ENCODE results near the gene CFAP46.
"Not testable (repeated sequence)": the region's sequence is repeated elsewhere in the genome, so short reads cannot be mapped to it uniquely, and the experiment has no call there.

Gene CFAP46

DNA sequence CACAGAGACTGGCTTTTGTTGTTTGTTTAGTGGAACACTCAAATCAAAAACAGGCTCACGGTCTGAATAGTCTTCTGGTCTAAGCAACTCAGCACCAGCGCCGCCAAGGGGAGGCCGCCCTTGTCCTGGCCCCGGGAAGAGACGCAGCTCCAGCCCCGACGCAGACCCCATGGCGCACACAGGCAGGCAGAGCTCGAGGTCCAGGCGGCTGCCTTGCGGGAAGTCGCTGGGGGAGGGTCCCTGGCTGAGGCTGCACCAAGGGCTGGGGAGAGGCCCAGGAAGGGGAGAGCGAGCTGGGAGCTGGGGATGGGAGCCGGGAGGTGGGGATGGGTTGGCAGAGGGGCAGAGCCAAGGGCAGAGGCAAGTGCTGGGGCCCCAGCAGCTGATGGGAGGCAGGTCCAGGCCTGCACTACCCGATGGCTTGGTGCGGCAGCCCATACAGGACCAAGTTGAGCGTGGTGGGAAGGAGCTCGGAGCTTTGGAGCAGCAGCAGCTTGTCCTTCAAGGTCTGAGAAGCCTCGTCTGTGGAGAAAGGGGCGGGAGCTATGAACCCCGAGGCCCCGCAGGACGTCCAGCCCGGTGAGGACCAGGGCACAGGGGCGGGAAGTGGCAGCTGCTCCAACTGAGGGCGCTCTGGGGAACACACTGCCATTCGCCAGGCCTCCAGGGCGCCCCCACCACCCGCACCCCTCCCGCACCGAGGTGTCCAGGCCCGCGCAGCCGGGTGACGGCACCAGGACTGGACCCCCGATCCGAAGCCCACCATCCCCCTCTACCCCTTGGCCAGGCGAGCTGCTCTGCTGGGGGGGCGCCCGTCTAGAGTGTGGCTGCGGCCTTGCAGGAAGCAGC, 133.8 kb downstream of the CFAP46 start:
- no peak for DNase-seq (ENCODE audit: low read depth, low spot score)

- no peak for DNase-seq (ENCODE audit: low read depth, low spot score)
Measured at GRCh38 chr10:132807621-132808049, 134.7 kb downstream of the CFAP46 start.

GRCh38 chr10:132806561-132807003, 135.8 kb downstream of the CFAP46 start:
- no peak for DNase-seq (ENCODE audit: low read depth, low spot score)

- DNase-seq (ENCODE audit: low read depth, low spot score), result no peak
Measured at GRCh38 chr10:132806110-132806509, 136.3 kb downstream of the CFAP46 start.

DNA sequence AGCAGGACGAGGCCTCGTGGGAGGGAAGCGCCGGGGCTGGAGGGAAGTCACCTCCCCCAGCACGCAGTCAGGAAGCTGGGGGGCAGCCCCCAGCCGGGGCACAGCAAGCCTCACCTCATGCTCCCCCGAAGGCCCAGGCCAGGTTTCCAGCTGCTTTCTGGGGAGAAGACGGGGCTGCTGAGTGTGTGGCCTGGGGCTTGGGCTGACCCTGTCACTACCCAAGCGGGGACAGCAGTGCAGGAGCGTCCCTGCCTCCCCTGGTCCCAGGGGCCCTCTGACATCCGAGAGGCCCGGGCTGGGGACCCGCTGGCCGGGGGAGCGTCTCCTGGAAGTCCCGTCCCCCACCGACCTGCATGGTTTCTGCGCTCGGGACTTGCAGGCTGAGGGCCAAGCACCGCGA, 136.8 kb downstream of the CFAP46 start:
- DNase-seq (ENCODE audit: low read depth, low spot score), result no peak

DNA sequence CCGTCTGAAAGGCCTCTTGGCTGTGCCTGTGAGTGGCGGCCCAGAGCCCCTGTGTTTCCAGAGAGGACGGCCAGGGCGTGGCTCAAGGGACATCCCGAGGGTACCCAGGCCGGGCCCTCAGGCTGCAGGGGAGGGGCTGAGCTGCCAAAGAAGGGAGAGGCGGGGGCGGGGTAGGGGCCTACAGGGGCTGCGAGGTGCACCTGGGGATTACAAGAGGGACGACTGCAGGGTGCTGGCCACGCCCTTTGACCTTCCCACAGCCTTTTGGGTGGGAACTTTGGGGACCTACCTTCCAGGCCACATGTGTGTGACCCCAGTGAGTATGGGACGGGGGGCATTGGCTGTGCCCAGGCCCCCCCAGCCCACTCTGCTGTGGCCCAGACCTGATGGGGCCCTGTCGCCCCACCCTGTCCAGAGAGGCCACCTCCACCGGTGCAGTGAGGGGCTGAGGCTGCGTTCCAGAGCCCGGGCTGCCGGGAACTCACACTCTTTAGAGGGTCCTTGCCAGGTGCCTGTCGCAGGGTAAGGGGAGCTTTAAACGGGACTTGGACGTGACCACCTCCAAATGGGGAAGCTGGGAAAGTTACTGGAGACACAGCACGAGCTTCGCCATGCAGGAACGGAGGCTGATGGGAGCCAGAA, 137.5 kb downstream of the CFAP46 start:
- no peak for DNase-seq (ENCODE audit: low read depth, low spot score)

DNA sequence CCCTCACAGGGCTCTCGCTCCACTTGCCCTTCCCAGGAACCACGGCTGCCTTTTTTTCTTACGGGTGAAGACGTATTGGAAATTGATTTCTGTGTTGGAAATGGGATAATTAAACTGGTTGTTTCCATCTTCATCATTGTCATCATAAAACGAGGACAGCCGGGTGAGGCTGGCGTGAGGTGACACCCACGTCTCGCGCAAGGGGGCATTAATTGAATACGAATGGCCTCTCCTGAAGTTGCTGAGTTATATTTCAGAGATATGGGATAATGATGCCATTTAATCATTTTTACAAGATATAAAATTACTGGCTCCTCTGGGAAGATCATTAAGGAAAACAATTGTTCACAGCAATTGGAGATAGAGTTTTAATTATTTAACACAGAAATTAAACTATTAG, 138.1 kb downstream of the CFAP46 start:
- DNase-seq (ENCODE audit: low read depth, low spot score), result no peak

- no peak for DNase-seq (ENCODE audit: low read depth, low spot score)
Measured at GRCh38 chr10:132803416-132804210, 138.8 kb downstream of the CFAP46 start.

GRCh38 chr10:132802694-132803320, 139.6 kb downstream of the CFAP46 start:
- no peak for DNase-seq (ENCODE audit: low read depth, low spot score)

DNA sequence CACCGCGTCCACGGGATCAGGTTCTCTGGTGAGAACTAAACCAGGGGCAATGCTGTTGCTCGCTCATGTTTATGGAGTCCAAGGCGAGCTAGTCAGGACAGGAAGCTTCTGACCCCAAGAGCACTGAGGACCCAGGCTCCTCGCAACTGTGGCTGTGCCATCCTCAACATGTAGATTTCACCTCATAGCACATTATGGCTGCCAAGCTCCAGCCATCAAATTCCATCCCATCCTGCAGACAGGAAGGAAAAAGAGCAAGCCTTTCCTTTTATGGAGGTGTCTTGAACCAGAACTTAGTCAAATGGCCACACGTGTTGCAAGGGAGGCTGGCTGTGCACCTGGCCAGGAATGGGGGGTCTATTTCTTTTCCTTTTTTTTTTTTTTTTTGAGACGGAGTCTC, 140.3 kb downstream of the CFAP46 start:
- no peak for DNase-seq (ENCODE audit: low read depth, low spot score)

DNA sequence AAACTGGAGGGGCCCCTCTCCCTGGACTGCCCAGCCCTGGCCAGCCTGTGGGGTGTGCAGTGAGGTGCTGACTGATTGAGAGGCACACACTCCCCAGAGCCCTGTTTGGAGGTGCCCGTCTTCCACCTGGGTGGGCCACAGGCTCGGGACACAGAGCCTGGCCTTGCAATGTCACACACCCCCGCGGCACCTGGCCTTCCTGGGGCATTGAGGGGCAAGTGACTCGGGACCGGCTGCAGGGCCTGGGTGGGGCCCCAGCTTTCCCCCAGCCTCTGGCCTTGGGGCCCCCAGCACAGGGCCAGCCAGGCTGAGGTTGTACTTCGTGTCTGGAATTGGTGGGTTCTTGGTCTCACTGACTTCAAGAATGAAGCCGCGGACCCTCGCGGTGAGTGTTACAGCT, 142.5 kb downstream of the CFAP46 start:
- no peak for DNase-seq (ENCODE audit: low read depth, low spot score)

- no peak for DNase-seq (ENCODE audit: low read depth, low spot score)
Measured at GRCh38 chr10:132798876-132799275, 143.5 kb downstream of the CFAP46 start.

- no peak for DNase-seq (ENCODE audit: low read depth, low spot score)
Measured at GRCh38 chr10:132798403-132798802, 144.0 kb downstream of the CFAP46 start.

DNA sequence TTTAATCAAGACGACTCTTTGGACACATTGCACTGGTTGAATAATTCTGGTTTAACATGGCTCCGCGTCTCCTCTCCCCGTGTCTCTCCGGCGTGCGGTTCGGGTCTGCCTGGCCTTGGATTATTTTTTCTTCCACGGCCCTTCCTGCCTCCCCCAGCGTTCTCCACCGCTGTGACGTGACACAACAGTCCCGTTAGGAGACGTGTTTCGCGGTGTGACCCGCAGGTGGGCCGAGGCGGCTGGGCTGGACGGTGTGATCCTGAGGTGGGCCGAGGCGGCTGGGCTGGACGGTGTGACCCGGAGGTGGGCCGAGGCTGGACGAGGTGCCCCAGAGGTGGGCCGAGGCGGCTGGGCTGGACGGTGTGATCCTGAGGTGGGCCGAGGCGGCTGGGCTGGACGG, 144.4 kb downstream of the CFAP46 start:
- DNase-seq (ENCODE audit: low read depth, low spot score), result not testable (repeated sequence)

DNA sequence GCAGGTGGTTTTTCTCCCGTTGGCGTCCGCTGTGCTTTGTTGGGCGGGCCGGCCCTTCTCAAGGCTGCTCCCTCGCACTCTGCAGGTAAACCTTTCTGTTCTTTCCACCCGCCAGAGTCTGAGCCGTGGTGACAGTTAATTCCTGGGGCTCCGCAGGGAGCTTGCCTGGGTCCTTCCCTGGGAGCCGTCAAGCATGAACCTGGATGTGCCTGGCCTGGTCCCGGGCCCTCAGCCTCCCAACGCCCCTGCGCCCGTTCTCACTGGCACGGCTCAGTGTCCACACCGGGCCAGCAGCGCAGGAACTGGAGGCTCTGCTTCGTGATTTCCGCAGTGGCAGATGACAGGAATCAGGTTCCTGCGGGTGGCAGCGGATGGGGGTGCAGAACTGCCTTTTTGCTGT, 145.5 kb downstream of the CFAP46 start:
- DNase-seq (ENCODE audit: low read depth, low spot score), result no peak

GRCh38 chr10:132793871-132794849, 148.2 kb downstream of the CFAP46 start:
- DNase-seq (ENCODE audit: low read depth, low spot score), result no peak

- no peak for DNase-seq (ENCODE audit: low read depth, low spot score)
Measured at GRCh38 chr10:132793213-132793612, 149.2 kb downstream of the CFAP46 start.

DNA sequence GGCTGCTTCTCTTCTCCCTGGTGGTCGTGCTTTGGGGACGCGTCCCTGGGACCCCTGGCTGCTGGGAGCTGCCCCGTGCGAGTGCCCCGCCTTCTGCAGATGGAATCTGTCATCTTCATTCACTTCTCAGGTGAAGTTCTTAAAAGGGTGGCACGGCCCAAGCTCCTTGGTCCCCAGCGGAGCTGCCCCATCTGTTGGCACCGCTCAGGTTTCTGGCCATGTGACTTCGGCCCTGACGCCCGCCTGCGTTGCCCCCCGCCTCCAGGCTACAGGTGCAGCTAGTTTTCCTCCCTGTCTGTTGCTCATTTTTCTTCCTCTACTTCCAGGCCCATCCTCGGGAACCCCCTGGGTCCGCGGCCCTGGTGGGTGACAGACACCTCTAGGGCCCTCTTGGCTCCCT, 149.6 kb downstream of the CFAP46 start:
- no peak for DNase-seq (ENCODE audit: low read depth, low spot score)

DNA sequence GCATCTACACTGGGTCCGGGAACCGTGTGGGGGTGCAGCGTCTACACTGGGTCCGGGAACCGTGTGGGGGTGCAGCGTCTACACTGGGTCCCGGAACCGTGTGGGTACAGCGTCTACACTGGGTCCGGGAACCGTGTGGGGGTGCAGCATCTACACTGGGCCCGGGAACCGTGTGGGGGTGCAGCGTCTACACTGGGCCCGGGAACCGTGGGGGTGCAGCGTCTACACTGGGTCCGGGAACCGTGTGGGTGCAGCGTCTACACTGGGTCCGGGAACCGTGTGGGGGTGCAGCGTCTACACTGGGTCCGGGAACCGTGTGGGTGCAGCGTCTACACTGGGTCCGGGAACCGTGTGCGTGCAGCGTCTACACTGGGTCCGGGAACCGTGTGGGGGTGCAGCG, 150.3 kb downstream of the CFAP46 start:
- not testable (repeated sequence) for DNase-seq (ENCODE audit: low read depth, low spot score)
